ENCODE measurements around the gene COX7A2L.

DNA sequence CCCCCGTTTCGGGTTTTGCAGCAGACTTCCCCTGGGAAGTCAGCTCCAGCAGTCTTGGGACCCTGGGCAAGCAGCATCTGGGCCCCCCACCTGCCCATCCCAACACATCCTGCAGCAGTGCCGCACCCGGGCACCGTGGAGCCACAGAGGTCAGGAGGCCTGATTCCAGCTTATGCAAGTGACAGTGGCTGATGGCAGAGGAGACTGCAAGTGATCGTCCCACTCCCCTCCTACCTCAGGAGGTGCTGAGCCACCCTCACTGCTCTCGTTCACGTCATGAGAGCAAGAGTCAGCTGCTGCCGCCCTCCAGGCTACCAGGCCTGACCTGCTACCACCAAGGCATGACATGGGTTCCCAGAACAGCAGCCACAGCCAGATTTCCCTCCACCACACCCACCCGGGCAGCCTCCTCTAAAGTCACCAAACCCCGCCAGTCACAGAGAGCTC is 18.2 kb downstream of the COX7A2L start:
- TF ChIP-seq, protein P1, sequence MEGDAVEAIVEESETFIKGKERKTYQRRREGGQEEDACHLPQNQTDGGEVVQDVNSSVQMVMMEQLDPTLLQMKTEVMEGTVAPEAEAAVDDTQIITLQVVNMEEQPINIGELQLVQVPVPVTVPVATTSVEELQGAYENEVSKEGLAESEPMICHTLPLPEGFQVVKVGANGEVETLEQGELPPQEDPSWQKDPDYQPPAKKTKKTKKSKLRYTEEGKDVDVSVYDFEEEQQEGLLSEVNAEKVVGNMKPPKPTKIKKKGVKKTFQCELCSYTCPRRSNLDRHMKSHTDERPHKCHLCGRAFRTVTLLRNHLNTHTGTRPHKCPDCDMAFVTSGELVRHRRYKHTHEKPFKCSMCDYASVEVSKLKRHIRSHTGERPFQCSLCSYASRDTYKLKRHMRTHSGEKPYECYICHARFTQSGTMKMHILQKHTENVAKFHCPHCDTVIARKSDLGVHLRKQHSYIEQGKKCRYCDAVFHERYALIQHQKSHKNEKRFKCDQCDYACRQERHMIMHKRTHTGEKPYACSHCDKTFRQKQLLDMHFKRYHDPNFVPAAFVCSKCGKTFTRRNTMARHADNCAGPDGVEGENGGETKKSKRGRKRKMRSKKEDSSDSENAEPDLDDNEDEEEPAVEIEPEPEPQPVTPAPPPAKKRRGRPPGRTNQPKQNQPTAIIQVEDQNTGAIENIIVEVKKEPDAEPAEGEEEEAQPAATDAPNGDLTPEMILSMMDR (IDR thresholded peaks at IDR 0.05; ENCODE audit: control extremely low read depth in 1 of 3, insufficient read depth in 1 of 3, low read depth in 1 of 3, low read length in 3 of 3): no peak
- TF ChIP-seq GABPA (IDR thresholded peaks at IDR 0.05; ENCODE audit: borderline replicate concordance, insufficient read depth, low read length): no peak
- TF ChIP-seq SP2 (IDR thresholded peaks at IDR 0.05; ENCODE audit: low read length): no peak
- TF ChIP-seq KDM1A (IDR thresholded peaks at IDR 0.05; ENCODE audit: borderline replicate concordance, low read length): no peak
- no peak for TF ChIP-seq POLR2A (IDR thresholded peaks at IDR 0.05; ENCODE audit: control extremely low read depth in 1 of 2, low read depth in 2 of 2, low read length in 2 of 2)
- TF ChIP-seq EZH2 (IDR thresholded peaks at IDR 0.05; ENCODE audit: low read depth, low read length, severe bottlenecking): no peak
- no peak for TF ChIP-seq YY1 (IDR thresholded peaks at IDR 0.05; ENCODE audit: low read depth, low read length)

All from H1 (cell line).